HL-60 (cell line): ENCODE measurements around the gene CASKIN2.

Source experiments
- DNase-seq, 2 experiments: peaks; one replicate each; pipeline ENCODE4 v3.0.0-alpha.2; 2010 to 2020; ENCODE audit warnings: low read depth in 1 of 2, low spot score in 1 of 2
- H3K27ac ChIP-seq: fragments of 250-450 bp; sonication (Bioruptor Pico); replicated peaks from 2 replicates; pipeline ENCODE4 v1.5.1; 2020; ENCODE audit warnings: mild to moderate bottlenecking, moderate library complexity
- H3K27me3 ChIP-seq: fragments of 250-450 bp; sonication (Bioruptor Pico); 2 replicates; pipeline ENCODE4 v1.5.1; 2021; ENCODE audit warnings: mild to moderate bottlenecking, moderate library complexity; ENCODE audit not compliant: insufficient read depth, poor library complexity, severe bottlenecking
- H3K4me3 ChIP-seq: replicated peaks from 2 replicates; pipeline ENCODE4 v1.5.1; 2011; ENCODE audit warnings: mild to moderate bottlenecking, control low read depth, low read length; ENCODE audit not compliant: insufficient read depth
- GABPA ChIP-seq: IDR thresholded peaks from 2 replicates; pipeline ENCODE4 v1.6.1; 2012; ENCODE audit warnings: low read depth
- POLR2AphosphoS5 ChIP-seq: IDR thresholded peaks from 2 replicates; pipeline ENCODE4 v1.6.1; 2012; ENCODE audit warnings: low read depth
- REST ChIP-seq: IDR thresholded peaks from 2 replicates; pipeline ENCODE4 v1.6.1; 2012; ENCODE audit warnings: low read depth; ENCODE audit not compliant: insufficient replicate concordance
- SPI1 ChIP-seq: IDR thresholded peaks from 2 replicates; pipeline ENCODE4 v1.6.1; 2012; ENCODE audit warnings: low read depth, mild to moderate bottlenecking, borderline replicate concordance
- TF ChIP-seq, protein P1 (sequence below): IDR thresholded peaks from one replicate; pipeline ENCODE4 v1.5.1; 2011; ENCODE audit warnings: low read length, control low read depth, inconsistent platforms; ENCODE audit not compliant: insufficient read depth

Gene CASKIN2

GRCh38 chr17:75514299-75514918, 928 bp downstream of the CASKIN2 start:
- TF ChIP-seq SPI1, result no peak
- no peak for TF ChIP-seq POLR2AphosphoS5
- TF ChIP-seq REST, result no peak
- H3K4me3 ChIP-seq, result no peak overlapping the region
- DNase-seq, result no peak

GRCh38 chr17:75513641-75514000, 1.7 kb downstream of the CASKIN2 start:
- no peak for DNase-seq
- no peak overlapping the region for H3K4me3 ChIP-seq
- no peak for TF ChIP-seq REST
- TF ChIP-seq POLR2AphosphoS5, result no peak
- TF ChIP-seq SPI1, result no peak
- TF ChIP-seq, protein P1, sequence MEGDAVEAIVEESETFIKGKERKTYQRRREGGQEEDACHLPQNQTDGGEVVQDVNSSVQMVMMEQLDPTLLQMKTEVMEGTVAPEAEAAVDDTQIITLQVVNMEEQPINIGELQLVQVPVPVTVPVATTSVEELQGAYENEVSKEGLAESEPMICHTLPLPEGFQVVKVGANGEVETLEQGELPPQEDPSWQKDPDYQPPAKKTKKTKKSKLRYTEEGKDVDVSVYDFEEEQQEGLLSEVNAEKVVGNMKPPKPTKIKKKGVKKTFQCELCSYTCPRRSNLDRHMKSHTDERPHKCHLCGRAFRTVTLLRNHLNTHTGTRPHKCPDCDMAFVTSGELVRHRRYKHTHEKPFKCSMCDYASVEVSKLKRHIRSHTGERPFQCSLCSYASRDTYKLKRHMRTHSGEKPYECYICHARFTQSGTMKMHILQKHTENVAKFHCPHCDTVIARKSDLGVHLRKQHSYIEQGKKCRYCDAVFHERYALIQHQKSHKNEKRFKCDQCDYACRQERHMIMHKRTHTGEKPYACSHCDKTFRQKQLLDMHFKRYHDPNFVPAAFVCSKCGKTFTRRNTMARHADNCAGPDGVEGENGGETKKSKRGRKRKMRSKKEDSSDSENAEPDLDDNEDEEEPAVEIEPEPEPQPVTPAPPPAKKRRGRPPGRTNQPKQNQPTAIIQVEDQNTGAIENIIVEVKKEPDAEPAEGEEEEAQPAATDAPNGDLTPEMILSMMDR, result no peak
- no peak for TF ChIP-seq GABPA
- H3K27ac ChIP-seq, result no peak overlapping the region
- H3K27me3 ChIP-seq, result peaks cover 12% of the 10 kb centered on the region

More at GRCh38 chr17:75514299-75514918, 928 bp downstream of the CASKIN2 start:
- Histone ChIP-seq H3K27me3 (peaks cover 12% of the 10 kb centered on the region), H3K27ac (no peak overlapping the region)

DNA sequence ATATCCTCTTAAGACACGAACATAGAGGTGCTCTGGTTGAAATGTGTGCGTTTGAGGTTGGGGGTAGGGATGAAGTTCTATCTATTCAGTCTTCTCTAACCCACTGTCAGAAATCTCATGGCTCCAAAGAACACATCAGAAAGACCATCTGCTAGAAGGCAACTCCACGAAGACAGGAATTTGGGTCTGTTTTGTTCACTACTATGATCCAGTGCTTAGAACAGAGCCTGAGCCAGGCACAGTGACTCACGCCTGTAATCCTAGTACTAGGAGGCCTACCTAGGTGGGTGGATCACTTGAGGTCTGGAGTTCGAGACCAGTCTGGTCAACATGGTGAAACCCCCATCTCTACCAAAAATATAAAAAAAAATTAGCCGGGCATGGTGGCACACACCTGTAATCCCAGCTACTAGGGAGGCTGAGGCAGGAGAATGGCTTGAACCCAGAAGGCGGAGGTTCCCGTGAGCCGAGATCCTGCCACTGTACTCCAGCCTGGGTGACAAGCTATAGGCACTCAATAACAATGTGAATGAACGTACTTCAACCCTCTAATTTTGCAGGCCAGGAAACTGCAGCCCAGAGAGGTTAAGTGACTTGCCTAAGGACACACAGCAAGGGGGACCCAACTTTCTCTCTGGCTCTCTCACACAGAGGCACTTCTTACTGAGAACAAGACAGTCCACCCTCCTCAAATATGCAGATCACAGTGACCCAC, 2.3 kb downstream of the CASKIN2 start:
- Histone ChIP-seq H3K4me3 (no peak overlapping the region), H3K27ac (no peak overlapping the region), H3K27me3 (peaks cover 12% of the 10 kb centered on the region)
- no peak for TF ChIP-seq POLR2AphosphoS5
- TF ChIP-seq SPI1, result no peak
- no peak for TF ChIP-seq REST
- TF ChIP-seq, protein P1, result no peak
- TF ChIP-seq GABPA, result no peak
- DNase-seq, result no peak
